Left forelimb (tissue), 1 donor: ENCODE measurements around the gene SPRN.
A peak's percentile ranks its signal among the peaks of the same experiment; 100 is the strongest.
"Not testable (repeated sequence)": the region's sequence is repeated elsewhere in the genome, so short reads cannot be mapped to it uniquely, and the experiment has no call there.

ENCODE experiments used
- DNase-seq: peaks from one replicate; pipeline ENCODE4 v3.0.0-alpha.2; 2018; ENCODE audit warnings: low spot score

The SPRN gene

DNA sequence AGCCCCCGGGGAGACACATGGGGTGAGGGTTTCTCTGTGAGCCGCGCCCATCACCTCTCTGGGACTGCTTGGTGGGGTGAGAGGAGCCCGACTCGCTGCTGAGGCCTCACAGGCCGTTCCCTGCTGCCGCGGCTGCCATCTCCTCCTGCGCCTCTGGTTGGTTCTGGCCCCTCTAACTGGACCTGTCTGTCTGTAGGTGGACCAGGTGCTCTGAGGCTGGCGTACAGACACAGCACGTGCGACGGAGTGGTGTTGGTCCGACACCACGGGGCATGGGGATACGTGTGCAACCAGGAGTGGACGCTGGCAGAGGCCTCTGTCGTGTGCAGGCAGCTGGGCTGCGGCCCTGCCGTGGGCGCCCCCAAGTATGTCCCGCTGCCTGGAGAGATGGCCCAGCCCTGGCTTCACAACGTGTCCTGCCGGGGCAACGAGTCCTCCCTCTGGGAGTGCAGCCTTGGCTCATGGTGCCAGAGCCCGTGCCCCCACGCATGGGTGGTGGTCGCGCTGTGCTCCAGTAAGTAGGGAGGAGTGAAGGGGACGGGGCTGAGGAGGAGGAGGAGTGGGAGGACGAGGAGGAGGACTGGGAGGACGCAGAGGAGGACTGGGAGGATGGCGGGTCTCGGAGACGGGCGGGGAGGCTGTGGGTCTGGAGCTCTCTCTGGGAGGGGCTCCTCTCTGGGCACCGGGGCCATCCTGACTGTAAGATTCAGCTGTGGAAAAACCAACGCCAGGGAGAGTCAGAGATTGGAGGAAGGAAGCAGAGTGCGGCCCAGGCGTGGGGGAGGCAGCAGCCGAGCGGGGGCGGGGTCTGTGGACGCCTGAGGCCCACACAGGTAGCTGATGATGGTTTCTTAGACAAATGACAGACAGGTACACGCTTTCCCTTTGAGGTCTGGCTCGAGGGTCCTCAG lies 31.9 kb upstream of the SPRN start:
- DNase-seq = no peak

DNA sequence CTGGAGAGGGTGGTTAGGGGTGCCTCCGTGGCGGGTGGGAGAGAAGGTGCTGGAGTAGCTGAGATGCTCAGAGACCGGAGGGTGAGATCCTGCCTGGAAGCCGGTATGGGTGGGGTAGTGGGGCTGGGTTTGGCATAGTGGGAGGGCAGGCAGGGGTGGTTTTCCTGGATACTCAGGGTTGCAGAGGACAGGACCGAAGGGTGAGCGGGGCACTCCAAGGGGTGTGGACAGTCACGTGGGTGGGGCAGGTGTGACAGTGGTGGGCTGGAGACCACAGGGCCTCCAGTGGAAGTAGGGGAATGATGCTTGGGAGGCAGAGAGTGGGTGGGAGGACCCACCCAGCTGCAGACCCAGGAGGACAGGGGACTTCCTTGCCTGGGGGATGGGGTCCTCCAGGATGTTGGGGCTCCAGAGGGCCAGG lies 31.2 kb upstream of the SPRN start:
- no peak for DNase-seq

DNA sequence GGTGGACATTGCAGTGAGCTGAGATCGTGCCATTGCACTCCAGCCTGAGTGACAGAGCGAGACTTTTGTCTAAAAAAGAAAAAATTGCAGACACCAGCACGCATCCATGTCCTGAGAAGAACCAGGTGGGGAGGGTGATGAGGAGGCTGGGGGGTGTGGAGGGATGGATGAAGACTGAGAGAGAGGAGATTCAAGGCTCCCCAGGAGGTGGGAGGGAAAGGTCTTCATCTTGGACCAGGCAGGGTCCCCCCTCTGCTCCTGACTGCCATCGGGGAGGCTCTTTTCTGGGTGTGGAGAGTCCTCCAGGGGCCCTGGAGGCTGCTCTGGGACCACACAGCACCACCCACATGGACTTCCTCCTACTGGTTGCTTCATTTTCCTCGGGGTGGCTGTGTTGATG lies 30.8 kb upstream of the SPRN start:
- DNase-seq = no peak

DNA sequence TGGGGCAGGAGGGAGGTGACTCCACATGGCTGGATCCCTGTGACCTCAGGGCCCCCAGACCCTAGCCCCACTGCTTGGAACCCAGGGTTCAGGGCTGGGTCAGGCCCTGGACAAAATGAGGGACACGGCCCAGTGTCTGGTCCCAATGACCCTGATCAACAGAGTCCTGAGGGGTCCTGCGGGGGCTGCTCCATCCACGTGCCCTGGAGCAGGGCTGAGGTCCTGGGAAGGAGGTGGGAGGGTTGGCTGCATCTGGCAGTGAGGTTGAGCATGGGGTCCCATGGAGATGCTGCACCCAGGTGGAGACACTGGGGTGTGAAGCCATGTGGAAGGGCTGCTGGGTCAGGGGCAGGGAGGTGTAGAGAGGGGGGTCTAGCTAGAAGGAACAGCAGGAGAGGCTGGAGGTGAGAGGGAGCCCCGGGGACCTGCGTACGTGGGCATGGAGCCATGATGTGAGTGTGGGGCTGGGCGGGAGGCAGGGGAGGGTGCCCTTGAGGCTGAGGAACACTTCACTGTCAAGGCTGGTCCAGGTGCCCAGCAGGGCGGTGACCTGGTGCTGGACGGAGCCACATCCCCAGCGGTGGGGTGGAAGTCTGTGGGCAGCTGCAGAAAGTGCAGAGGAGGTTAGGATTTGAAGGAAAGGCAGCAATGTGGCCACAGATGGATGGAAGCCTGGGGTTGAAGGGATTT lies 29.9 kb upstream of the SPRN start:
- no peak for DNase-seq

DNA sequence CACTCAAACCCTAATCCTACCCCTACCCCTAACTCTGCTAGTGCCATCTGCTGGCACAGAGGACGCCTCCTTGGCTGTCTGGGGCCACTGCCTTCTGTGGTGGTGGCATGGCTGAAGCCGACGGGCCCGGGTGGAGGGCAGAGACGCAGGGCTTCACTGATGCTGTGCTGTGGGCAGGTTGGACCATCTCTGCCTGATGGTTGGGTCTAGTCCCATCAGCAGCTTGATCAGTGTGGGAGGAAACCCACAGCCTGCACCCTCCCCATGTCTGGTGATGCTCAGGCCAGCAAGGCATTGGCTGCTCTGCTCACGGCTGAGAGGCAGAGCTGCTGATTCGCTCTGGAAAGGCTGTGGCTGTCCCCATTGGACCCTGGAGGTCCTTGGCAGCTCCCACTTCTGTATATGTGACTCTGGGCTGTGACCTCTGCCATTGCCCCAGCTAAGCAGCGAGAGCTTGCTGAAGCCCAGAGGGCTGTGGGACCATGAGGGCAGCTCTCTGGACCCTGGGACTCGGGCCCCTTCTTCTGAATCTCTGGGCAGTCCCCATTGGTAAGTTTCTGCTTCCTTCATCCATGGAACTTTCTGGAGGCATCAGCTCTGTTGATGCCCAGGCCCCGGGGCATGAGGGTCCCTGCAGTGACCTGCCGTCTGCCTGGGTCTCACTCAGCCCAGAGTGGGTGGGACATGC lies 29.2 kb upstream of the SPRN start, which contains the start of gene SCART1:
Gene SCART1, plus strand, starts transcription at position 430 of the 688 bp plus-strand sequence. Its CDS starts 53 bp downstream, at position 483.
- no peak for DNase-seq

DNA sequence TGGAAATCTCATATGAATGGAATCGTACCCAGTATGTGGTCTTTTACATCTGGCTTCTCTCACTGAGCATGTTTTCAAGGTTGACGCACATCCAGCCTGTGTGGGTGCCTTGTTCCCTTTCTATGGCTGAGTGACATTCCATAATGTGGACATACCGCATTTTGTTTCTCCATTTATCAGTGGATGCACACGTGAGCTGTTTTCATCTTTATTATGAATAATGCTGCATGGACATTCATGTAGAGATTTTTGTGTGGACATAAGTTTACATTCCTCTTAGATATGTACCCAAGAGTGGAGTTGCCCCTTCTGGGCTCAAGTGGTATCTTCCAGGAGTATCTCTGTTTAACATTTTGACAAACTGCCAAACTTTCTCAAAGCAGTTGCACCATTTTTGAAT lies 28.0 kb upstream of the SPRN start:
- DNase-seq = no peak

DNA sequence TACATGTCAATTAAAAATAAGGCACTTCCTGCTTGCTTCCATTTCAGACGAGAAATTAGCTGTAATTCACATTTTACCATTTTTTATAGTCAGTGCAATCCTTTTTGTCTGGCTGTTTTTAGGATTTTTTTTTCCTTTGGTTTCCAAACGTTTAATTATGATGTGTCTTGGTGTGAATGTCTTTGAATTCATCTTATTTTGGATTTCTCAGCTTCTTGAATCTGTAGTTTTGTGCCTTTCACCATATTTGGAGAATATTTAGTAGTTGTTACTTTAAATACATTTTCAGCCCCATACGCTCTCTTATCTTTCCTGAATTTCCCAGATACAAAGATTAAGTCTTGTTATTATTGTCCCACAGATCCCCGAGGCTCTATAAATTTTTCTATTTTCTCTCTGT lies 26.9 kb upstream of the SPRN start:
- DNase-seq = no peak

DNA sequence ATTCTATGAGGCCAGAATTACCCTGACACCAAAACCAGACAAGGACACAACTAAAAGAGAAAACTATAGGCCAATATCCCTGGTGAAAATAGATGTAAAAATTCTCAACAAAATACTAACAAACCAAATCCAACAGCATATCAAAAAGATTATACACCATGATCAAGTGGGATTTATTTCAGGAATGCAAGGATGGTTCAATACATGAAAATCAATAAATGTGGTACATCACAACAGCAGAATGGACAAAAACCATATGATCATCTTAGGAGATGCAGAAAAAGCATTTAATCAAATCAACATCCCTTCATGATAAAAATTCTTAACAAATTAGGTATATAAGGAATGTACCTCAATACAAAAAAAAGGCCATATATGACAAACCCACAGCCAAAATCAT lies 23.7 kb upstream of the SPRN start:
- DNase-seq = no peak

DNA sequence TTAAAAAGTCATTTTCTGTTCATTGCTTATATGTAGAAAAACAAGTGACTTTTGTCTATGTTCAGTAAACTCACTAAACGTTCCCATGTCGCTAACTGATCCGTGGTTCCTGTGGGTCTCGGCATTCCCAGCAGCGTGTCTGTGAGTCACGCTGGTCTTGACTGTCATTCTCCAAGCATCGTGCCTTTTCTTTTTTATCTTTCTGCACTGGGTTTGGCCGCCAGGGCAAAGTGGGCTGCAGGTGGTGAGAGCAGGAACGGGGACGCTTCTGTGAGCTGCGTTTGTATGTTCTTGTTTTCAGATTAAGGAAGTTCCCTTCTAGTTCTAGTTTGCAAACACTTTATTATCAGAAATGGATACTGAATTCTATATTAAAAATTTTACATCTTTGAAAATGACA lies 22.6 kb upstream of the SPRN start:
- no peak for DNase-seq

DNA sequence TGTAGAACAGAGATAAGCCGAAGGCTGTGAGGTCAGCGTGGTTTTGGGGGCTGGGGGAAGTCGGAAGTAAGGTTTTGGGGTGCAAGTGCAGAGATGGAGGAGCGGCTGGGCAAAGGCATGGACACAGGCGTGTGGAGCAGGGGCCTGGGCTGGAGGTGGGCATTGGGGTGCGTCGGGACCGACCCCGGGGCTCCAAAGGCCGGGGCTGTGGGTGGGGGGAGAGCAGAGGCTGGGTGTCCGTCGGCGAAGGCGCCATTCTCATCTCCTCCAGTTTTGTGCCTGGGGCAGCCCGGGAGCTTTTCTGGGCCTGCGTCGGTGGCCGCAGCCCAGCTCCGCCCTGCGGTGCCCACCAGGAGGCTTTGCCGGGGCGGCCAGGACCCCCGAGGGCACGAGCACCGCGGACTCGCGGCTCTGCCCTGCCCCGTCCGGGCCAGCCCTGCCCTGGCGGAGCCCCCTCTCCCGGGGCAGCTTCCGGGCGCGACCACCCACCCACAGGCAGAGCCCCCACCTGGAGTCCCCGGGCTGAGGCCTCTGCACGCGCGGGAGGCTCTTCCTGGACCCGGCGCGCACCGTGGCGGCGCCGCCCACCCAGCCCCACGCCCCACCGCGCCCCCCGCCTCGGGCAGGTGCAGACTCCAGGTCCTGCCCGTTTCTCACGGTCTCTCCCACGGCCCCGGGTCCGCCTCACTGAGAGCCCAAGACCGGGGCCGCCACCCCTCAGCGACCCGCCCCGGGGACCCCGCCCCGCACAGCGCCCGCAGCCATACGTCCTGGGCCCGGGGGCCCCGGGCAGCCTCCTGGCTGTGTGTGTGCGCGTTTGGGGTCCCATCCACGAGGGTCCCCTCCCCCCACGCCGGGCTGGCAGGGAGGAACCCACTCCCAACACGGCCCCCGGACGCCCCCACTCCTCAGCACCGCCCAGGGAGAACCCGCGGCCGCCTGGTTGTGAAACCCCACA lies 21.6 kb upstream of the SPRN start:
- DNase-seq = no peak

DNA sequence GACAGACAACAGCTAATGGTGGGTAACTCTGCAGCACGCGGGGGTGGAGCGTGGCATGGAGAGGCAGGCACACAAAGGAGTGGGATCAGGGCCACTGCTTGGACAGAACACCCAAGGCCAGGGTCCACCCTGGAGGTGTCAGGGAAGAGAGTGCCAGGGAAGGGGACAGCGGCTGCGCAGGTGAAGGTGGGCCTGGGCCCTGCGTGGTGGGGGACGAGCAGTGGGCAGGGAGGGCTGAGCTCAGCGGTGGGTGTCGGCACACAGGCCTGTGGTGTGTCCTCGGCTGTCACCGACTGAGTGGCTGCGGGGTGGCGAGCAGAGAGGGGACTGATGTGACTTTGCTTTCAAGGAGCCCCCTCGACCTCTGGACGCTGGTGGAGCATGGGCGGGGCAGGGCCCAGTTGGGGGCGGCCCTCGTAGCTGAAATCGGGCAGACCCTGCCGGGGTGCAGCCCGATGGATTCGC lies 20.9 kb upstream of the SPRN start:
- DNase-seq = no peak

DNA sequence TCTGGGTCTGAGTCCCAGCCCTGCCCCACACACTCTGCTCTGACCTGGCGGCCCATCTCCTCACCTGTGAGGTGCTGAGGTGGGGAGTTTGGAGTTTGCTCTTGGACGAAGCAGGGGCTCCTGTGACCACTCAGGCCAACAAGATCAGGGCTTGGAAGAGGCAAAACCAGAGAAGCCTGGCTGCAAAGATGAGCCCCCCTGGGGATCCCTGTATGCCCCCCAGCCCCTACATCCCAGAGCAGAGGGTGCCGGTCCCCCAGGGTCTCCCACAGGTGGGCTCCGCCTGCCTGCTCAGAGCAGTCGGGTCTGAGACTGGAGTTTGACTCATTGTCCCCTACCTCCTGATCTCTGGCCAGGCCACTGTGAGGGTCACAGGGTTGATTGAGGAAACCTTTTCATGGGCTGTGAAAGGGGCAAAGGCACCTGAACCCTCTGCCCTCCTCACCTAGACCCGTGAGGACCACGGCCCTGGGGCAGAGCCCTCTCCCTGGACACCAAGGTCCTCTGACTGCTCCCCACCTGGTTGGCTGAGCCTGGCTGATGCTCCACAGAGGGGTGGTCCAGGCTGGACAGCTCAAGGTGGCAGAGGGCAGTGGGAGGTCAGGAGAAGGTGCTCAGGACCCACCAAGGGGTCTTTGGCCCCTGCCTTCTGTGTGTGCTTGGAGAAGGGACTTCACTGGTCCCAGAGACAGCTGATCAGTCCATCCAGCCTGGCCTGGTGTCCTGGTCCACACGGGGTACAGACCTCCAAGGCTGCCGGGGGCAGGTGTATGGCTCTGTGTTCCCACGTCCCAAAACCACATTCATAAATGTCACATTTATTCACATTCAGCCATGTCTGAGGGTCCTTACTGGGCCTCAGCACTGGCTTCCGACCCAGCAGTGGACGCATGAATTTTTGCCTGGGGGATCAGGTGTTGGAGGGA lies 20.2 kb upstream of the SPRN start:
- DNase-seq = peak; percentile 58

DNA sequence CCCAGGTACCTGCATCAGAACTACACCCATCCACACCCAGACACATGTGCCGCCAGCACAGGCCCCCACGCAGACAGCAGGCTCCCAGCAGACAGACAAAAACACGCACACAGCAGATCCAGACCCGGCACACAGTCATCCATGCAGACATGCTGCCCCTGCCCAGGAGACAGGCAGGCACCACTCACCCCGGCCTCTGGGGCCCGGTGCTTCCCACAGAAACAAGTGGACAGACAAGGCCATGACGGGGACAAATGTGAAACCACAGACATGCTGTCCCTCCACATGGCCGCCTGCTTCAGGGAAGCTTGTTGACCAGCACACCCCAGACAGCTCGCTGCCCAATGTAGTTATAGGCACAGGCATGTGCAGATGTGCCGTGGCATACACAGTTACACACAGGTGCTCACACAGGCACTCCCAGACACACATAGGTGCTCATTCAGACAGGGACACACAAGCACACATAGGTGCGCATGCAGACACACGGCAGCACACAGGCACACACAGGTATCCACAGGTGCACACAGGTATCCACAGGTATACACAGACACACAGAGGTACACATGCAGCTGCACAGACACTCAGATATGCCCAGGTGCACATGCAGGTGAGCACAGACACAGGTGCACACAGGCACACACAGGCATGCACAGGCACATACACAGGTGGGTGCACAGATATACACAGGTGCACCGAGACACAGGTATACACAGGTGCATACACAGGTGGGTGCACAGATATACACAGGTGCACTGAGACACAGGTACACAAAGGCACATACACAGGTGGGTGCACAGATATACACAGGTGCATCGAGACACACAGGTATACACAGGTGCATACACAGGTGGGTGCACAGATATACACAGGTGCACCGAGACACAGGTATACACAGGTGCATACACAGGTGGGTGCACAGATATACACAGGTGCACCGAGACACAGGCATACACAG lies 18.8 kb upstream of the SPRN start:
- DNase-seq = no peak

DNA sequence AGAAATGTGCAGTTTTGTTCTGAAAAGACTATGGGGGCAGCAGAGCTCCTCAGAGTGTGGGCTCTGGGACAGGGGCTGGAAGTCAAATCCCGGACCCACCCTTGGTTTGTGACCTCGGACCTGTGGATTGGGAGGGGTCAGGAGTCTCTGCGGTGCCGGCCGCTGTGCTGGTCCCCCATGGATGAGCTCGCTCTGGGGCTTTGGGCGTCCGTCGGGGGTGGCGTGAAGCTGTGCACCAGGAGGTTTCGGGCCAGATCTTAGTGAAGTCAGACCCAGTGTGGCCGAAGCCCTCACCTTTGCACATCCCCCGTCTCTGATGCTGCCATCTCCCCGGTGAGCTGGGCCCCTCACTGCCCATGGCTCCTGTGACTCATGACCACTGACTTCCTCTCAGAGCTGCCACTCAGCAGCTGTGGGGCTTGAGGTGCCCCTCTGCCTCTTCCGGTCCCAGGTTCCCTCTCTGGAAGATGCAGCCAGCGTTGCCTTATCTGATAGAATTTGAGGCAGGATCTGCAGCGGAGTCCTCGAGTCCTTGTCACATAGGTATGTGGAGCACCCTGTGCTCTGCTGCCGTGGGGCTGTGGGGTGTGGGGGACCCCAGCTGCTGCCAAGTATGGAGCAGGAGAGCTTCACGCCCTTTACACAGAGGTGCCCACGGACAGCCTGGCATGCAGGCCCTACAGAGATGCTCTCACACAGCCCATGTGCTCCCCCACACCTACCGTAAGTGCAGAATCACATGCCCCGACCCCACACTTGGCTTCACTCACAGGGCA lies 18.0 kb upstream of the SPRN start:
- DNase-seq = no peak

DNA sequence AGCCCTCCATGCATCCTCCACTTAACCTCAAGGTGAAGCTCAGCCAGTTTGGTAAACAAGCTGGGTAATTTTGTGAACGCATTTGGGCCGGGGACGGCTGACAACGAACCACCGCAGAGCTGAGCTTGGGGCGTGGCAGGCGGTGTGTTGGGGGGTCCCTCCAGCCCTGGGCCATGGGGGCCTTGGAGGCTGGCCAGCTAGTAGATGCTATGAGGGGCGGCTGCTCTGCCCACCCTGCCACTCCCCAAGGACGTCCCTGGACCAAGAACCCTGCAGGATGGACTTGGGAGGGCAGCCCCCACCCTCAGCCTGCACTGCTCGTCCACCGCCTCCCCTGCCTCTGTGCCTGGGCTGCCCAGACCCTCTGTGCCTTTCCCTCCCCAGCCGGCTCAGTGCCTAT lies 17.4 kb upstream of the SPRN start:
- peak; percentile 57 for DNase-seq

DNA sequence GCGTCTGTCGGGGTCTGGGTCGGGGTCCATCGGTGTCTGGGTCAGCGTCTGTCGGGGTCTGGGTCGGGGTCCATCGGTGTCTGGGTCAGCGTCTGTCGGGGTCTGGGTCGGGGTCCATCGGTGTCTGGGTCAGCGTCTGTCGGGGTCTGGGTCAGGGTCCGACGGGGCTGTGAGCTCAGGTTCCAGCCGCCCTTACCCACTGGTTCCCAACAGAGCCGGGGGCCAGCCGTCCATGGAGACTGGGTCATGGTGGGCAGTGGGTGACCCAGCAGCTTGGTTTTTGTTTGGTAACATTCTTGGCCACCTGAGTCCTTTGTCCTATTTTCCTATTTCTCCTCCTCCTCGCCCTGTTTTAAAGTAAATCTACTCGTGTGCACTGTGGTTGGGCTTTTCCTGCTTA lies 16.9 kb upstream of the SPRN start:
- not testable (repeated sequence) for DNase-seq

DNA sequence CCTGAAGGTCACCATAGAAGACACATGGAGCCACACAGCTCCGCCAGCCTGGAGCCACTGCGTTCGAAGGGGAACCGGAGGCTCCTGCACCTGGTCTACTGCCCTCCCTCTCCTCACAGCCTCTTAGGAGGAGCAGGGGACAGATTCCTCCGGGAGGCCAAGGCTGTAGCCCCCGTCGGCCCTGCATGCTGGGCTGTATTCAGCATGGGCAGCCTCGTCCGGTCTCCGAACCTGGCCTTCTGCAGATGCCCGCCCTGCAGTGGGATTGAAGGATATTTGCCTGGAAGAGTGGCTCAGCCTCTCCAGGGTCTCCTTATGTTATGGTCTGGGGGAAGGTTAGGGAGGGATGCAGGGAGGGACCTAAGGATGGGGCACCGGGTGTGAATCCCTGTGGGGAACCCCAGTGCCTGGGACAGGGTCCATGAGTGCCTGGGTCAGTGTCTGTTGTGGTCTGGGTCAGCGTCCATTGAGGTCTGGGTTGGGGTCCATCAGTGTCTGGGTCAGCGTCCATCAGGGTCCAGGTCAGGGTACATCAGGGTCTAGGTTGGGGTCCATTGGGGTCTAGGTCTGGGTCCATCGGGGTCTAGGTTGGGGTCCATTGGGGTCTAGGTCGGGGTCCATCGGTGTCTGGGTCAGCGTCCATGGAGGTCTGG lies 16.3 kb upstream of the SPRN start:
- DNase-seq = no peak
